NCI-H2196 (cell line): ENCODE results near the gene DLG2.
"Not testable (repeated sequence)": the region's sequence is repeated elsewhere in the genome, so short reads cannot be mapped to it uniquely, and the experiment has no call there.

Experiments used
- DNase-seq: peaks from one replicate; lab custom pipeline; 2025; ENCODE audit not compliant: unreplicated experiment; lab: John Stamatoyannopoulos, UW

The DLG2 gene

DNA sequence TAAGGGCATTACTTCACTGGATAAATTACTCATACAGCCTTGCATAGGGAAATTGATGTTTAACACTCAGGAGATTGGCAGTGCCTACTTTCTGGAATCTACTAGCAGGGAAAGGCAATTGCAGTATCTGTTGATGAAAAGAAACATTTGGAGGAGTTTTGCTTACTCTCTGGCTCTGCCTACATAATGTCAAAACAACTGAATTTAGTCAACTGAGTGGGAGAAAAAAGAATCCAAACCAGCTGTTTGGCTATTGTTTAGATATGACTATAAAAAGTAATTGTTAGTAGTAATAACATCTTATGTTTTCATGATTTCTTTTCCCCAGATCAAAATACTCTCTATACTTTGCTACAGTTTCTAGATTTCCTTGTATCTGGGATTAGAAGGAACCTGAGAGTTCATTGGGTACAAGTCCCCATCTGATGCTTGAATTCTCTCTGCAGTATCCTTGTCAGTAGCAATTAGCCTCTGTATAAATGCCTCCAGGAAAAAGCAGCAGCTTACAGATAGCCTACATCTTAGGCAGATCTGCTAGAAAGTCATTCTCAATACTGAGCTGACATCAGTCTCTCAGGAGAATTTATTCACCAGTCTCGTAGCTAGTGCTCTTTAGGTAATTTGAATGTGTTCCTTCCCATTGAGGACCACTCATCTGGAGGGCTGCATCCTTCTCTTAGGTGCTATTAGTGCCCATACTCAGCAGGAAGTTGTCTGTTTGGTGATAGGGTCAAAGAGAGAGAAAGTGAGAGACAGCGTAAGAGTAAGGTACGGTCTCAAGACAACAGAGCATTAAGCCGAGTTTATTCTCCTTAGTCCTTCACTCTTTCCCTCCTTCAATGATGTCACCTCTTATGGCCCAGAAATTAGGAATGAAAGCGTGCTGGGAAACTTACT lies 2155.1 kb downstream of the DLG2 start:
- DNase-seq, result no peak

DNA sequence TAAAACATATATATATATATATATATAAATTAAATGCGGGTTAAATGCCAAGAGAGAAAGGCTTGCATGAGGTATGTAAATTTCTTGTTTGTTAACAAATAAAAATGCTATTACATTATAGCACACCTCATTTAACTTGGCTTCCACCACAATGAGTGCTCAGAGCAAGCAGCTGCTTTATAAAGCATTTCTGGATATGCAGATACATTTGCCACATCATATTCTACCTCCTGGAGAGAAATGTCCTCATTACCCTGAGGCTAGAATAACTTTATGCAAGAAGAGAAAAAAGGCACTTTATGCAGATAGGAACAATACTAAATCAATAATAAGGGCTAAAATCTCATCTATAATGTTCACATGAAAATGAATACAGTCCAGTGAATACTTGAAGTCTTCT lies 2159.3 kb downstream of the DLG2 start:
- no peak for DNase-seq

DNA sequence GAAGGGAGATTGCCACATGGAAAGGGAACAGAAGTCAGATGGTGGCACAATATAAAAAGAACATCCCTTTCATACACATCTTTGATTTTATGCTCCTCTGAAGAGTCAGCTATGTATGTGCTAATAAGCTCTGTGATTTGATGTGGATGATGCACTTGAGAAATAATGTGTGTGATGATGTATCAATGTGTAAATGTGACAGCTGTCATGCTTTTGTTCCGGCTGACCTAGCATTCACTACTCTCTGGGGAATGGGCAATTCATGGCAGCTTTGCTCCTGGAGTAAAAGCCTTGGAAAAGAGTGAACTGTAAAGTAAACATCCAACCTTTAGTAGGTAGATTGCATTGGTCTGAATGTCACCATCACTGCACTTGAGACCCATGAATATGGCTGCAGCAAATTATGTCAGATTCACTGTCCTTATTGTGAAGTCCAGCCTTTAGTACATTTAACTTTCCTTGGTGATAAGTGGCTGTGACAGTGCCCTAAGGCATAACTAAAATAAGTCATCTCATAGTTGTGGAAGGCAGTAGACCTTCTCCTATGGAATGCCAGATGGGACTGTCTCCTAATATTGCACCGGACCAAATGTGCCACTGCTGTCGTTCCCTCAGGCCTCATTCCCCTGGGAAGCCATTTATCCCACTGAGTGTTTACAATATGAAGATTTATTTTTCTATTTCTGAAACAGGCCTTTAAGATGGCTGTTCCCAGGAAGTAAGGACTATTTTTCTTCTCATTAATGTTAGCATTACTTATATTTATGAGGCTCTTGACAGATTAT lies 2162.8 kb downstream of the DLG2 start:
- no peak for DNase-seq

DNA sequence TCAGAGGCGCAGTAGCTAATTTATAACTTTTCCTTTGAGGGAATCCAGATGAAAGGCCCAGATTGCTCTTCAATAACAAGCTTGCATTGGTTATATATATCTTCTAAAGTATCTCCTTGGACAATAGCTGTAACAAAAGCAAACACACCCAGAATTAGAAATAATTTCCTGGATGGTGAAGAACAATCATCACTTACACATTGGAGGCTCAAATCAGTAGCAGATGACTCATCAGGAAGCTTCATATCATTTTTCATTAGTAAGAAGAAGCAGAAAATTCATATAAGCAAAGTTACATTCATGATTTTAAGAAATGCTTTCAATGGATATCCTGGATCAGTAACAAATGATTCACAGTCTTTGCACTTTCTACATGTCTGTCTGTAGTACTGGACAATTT lies 2167.3 kb downstream of the DLG2 start:
- no peak for DNase-seq

DNA sequence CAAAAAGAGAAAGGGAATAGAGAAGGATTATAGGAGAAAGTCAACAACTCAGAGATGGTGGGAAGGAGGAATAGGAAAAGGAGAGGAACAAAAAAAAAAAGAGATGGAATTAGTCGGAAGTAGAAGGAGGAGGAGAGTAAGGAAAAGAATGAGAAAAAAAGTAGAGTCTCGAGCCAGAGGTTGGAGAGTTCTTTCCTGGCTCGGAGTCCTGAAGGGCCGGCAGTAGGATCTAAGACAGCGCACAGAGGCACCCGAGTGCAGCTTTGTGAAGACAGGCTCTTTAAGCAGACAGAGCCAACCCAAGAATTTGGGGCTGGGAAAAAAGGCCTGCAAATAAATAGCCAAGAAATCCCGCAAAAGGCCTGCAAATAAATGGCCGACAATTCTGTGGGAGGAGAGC lies 2170.6 kb downstream of the DLG2 start:
- no peak for DNase-seq

DNA sequence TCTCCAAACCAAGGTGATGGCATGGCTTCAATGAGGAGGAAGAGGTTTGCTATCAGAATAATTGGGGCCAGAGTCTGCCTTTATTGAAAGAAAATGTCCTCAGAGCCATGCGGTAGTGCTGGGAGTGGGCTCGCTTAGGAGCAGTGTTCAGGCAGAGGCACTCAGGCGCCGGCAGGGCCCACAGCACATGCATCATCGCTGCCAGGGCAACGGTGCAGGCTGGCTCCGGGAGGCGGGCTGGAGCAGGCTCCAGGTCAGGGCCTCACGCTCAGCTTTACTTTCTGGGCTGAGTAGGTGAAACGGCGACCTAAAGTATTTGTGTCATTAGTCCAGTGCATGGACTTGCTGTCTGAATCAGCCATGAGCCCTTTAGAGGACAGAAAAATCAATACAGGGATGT lies 2171.1 kb downstream of the DLG2 start:
- DNase-seq, result no peak

DNA sequence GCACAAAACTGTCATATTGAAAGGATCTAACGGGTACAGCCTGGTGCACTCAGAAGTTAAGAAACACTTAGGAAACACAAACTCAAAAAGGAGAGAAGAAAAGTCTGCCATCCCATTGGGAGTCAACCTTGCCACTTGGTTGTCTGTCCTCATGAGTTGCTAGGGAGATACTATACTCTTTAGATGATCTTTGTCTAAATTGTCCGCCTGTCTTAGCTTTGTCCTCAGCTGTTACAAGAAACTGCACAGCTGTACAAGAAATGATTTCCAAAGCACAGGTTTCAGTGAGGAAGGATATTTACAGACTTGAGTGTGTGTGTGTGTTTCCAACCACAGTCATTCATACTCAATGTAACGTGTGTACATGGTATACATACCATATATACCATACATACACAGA lies 2171.8 kb downstream of the DLG2 start:
- no peak for DNase-seq

DNA sequence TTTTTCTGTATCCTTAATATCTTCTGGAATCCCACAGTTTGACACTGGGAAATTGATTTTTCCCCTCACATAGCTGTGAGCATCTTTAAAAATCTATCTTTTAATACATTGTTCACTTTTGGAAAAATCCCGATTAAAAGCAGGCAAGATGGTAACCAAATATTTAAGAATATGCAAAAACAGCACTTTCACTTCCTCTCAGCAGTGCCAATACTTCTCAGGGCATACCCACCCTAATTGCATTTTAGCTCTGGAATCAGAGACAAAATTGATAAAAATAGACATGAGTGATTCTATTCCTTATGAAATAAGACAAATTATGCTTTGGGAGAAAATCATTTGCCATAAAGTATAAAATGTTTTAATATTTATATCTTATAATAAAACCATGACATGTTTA lies 2172.5 kb downstream of the DLG2 start:
- DNase-seq, result no peak

DNA sequence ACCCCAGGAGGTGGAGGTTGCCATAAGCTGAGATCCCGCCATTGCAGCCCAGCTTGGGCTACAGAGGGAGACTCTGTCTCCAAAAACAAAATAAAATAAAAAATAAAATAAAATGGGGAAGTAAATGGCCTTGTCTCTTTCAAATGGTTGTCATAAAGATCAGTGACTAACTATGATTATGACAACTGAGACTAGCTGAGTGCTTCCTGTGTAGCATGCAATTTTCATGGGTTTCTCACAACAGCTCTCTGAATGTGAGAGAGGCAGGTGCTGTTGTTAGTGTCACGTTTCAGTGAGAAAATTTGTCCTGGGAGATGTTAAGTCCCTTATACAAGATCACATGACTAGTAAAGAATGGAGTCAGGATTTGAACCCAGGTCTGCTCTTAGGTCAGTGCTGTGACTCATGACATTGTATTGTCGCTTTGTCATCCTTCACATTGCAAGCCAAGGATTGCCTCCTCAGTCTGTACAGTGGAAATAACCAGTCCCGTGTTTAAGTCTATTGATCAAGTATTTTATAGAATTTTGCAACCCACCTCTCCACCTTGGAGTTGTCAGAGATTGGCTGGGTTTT lies 2177.7 kb downstream of the DLG2 start:
- DNase-seq, result no peak

DNA sequence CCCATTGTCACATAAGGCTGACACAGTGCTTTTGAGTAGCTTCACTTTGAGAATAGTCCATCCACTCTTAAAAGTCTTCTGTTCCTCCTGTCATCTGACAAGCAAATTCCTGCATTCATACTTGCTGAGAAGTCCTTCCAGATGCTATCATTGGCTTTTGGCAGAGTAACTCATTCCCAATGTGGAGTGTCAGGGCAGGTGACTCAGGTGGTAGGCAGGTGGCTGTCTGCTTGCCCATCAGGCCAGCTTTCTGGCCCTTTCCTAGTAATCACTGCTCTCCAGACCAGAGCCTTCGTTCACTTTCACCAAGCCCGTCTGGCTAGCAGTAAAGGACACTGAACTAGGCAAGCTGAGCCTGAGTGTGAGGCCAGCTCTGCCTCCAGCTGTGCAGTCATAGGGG lies 2178.5 kb downstream of the DLG2 start:
- no peak for DNase-seq

DNA sequence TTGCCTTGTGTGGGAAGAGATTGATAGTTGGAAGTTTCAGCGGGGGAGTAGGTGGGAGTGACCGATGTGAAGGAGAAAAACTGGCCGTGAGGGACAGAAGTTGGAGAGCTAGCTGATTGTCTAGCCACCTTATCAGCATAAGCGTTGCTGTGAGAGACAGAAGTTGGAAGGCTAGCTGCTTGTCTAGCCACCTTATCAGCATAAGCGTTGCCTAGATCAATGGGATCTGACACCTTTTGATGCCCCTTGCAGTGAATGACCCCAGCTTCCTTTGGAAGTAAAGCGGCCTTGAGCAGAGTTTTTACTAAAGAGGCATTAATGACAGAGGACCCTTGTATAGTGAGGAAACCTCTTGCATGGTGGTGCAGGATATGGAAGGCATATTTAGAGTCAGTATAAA lies 2183.3 kb downstream of the DLG2 start:
- not testable (repeated sequence) for DNase-seq

DNA sequence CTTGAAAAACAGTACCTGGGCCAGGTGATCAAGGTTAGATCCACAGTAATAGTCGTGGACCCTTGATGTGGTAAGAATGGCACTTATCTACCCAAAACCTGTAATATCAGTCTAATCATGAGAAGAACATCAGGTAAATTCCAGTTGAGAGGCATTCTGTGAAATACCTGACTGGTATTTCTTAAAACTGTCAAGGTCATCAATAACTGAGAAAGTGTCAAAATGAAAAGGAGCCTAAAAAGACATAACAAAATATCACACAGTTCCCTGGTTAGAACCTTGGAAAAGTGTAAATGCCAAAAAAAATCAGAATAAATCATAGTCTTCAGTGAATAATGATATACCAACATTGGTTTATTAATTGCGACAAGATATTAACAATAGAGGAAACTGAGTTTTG lies 2185.5 kb downstream of the DLG2 start:
- no peak for DNase-seq

DNA sequence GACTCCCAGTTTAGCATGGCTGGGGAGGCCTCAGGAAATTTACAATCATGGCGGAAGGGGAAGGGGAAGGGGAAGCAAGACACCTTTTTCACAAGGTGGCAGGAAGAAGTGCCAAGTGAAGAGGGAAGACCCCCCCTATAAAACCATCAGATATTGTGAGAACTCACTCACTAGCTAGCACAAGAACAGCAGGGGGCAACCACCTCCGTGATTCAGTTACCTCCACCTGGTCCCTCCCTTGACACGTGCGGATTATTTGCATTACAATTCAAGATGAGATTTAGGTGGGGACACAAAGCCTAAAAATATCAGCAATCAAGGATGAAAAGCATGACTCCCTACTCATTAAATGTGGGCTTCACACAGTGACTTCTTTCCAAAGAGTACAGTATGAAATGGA lies 2186.0 kb downstream of the DLG2 start:
- DNase-seq, result no peak

DNA sequence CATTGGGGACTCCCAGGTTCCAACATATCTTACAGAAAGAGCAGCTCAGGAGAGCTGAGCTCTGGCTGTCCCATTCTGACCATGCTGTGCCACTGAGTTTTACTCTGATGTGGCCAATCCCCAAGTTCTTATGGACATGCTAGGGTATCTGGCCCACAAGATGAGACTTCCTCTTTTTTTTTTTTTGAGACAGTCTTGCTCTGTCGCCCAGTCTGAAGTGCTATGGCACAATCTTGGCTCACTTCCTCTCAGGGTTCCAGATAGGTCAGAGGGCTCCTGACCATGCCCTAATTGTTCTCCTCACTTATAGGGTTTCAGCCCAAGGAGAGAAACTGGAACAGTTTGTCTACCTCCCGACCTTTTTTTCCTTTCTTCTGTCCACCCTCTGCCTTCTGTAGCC lies 2188.7 kb downstream of the DLG2 start:
- no peak for DNase-seq

DNA sequence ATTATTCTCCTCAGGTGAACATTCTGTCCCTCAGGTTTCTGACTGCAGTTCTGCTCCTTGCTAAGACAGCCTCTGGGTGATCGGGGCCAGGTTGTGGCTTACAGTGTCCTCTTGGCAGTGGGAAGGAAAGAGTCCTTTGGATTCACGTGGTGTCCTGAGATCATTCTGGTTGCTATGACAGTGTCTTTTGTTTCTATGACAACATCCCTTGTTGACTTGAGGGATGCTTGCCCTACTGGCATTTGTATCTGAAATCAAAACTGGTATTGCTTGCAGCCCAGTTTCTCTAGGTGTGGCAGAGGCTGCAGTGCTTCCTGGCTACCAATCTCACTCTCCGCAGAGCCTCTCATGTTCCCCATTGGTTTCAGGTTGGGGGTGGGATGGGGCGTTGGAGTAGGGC lies 2189.2 kb downstream of the DLG2 start:
- no peak for DNase-seq

DNA sequence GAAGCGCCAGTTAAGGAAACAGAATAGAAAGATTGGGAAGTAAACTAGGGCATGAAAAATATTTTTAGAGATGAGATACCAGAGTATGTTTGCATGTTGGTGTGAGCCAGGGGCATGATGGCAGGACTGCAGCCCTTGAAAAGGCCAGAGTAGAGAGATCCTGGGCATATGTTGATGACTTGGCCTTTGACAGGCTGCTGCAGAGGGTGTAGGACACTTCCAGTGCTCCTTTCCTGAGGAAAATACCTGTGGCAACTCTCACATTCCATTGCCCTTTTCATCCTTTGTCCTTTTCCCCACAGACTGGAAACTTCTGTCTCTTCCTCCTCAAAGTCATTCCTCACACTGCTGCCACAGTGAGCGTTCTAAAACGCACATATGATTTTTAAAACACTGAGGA lies 2190.3 kb downstream of the DLG2 start:
- no peak for DNase-seq

DNA sequence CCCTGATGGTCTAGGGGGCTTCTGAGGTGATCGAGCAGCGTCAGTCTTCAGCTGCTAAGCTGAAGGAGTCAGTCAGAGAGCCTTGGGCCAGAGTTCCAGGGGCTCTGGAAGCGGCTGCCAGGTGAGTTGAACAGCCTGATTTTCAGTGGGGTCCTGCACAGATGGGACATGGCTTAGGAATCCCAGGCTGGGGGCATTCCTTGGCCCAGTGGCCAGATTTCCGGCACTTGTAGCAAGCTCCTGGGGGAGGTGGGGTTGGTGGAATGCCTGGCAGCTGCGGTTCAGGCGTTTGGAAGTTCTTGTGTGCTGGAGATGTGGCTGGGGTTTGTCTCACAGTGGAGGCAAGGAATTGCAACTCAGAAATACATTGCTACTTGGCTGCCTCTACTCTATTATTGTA lies 2192.3 kb downstream of the DLG2 start:
- not testable (repeated sequence) for DNase-seq

DNA sequence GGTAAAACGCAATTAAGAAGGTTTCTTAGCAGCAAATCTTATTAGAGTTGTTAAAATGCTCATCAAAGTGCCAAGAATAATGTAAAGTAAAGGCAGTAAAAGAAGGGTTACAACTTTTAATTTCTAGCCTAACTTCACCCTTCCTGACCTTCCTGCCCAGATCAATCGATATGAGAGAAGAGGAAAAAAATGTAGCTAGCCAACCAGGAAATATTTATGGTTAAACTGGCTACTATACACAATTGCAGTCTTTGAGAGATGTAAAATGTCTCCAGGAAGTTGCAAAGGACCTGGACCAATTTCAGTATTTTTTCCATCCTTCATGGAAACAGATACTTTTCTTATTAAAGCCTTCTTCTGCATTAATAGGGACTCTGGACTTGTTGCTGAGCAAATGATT lies 2199.2 kb downstream of the DLG2 start:
- no peak for DNase-seq

DNA sequence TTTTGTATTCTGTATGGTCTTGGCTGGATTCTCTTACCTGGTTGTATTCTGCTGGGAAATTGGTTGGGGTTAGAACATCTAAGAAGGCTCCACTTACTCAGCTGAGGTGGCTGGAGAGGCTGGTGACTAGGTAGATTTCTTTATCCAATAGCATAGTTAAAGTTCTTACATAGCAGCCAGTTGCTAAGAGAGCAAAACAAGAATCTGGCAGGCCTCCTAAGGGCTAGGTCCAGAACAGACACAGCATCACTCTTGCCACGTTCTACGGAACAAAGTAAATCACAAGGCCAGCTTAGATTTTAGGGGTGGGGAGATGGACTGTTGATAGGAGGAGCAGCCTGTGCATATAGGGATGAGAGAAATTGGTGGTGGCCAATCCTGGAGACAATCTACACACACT lies 2199.6 kb downstream of the DLG2 start:
- DNase-seq, result no peak

DNA sequence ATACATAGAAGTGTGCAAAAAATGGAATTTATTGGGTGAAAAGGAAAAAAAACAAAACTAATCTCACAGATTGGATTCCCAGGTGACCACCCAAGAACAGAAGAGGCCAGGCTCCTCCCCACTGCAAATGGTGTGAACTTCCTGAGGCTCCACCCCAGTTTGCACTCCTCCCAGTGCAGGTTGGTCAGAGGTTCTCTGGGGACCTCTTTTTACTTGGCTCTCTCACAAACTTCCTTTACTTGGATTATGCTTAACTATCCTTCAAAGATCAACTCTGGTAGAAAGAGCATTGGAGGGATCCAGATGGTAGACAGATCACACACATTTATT lies 2202.0 kb downstream of the DLG2 start:
- no peak for DNase-seq

DNA sequence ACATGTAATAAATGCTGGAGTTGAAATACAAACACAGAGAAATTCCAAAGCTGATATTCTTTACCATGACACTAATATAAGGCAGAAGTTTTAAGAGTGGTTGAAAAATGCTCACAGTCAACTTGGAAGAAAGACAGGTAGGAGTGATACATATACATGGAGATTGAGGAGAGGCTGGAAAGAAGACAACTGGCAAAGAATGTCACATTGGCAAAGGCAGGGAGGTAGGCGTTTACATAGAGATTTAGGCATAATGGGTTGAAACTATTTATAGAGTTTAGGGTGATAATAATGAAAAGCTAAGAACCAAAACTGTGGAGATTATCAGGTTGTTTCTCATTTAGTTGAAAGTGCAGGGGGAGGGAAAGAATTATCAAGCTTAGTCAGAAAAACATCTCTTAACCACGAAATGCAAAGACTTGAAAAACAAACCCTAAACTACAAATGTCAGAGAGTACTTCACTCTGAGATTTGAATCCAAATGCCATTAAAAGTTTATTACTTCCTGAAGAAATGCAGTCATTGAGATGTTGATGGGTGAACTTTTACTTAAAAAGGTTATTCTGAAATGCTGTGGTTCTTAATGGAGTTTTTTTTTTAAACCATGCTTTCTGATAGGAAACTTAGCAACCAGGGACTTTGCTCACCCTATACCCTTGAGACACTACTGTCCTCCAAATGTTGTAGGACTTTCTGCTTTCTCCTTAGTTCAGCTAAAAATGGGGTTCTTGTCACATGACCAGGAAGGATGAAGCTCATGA lies 2202.6 kb downstream of the DLG2 start:
- DNase-seq, result no peak
